HG02642 (cell line): ENCODE data around the gene HBP1.
A peak's percentile ranks its signal among the peaks of the same experiment; 100 is the strongest.
"Not testable (repeated sequence)": the region's sequence is repeated elsewhere in the genome, so short reads cannot be mapped to it uniquely, and the experiment has no call there.

Experiments used
- ATAC-seq: cut with Tn5 transposase; IDR thresholded peaks from one replicate; pipeline ENCODE4 v1.9.1; 2021; ENCODE audit warnings: mild to moderate bottlenecking; ENCODE audit not compliant: unreplicated experiment, poor library complexity

HBP1 gene, protein sequence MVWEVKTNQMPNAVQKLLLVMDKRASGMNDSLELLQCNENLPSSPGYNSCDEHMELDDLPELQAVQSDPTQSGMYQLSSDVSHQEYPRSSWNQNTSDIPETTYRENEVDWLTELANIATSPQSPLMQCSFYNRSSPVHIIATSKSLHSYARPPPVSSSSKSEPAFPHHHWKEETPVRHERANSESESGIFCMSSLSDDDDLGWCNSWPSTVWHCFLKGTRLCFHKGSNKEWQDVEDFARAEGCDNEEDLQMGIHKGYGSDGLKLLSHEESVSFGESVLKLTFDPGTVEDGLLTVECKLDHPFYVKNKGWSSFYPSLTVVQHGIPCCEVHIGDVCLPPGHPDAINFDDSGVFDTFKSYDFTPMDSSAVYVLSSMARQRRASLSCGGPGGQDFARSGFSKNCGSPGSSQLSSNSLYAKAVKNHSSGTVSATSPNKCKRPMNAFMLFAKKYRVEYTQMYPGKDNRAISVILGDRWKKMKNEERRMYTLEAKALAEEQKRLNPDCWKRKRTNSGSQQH

DNA sequence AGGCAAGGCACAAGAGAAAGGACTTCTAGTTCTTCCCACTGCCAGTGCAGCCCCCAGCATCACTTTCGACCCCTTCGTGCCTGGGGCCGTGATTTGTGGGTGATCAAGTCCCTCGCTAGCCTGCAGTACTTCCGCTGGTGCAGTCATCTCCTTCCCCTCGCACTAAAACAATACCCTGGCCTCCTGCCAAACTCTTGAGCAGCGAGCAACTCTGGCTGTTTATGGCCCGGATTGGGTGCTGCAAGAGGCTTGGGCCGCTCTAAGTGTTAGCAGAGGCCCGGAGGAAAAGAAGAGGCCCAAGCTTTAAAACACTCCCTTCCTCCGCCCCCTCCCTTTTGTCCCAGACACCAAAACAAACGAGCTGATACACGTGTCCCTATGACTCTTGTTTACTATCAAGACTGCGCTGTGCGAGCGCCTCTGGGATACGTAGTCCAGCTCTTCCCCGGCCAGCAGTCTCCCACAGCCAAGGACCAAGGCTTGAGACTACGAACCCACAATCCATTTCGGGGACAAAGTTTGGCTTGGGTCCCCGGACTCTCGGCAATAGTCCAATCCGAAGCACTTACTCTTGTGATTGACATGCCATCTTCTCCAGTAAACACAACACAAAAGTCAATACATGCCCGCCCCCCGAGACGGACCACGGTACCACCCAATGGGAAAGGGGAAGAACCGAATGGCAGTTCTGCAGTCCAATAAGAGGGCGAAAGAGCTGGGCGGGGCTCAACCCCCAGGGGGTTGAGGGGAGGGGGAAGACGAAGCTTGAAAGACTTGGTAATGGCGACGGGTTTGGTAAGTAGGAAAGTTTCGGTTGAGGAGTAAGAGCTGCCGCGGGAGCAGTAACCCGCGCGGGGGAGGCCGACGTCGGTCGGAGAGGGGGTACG is at the start of gene HBP1:
TSS of gene HBP1 (plus strand) at position 771 of the 887 bp plus-strand sequence. CDS start 10,891 bp downstream, outside the sequence.
- peak; percentile 90 for ATAC-seq

DNA sequence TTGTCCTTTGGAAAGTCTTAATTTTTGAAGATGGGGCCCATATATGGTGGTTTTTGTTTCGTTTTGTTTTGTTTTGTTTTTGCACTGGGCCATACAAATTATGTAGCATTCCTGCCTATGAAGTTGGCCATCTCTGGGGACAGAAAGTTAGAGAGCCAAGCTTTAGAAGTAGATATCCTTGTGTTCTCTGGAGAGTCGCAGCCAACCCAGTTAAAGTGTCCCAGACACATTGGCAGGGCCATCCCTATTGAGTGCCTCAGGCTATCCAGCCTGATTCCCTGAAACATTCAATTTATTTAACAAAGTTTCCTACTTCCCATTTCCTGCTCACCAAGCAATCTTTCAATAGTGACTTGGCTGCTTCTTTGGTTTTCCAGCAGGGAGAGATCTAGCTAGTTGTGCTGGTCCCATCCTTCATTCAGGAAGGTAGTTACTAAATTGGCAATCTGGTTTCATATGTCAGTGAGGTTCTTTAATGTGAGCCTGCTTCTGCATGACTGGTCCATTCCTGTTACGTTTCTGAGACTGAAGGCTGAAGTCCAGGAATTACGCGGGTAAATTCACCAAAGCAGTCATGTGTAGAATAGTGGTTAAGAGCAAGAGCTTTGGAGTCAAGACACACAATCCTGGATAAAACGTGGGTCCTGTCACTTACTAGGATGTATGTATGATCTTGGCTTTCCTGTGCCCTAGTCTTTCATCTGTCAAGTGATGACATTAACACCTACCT is 49.3 kb upstream of the HBP1 start:
- ATAC-seq: no peak

DNA sequence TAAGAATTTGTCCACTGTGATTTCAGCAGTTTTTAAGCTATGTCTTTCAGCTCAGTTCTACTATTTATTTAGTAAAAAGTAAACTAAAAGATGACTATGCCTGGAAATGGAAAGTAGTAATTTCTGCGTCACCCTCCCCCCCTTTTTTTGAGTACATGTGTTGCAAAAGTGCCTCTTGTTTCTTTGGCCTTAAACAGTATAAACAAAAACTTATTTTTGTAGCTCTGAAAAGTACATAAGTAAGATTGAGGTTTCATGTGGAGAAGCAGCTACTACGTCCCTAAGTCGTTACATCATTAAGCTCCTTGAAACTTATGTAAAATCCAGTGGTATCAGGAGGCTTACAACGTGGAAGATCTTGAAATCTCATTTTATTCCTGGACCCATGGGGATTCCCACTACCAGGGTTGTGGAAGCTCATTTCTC is 46.3 kb upstream of the HBP1 start:
- no peak for ATAC-seq

DNA sequence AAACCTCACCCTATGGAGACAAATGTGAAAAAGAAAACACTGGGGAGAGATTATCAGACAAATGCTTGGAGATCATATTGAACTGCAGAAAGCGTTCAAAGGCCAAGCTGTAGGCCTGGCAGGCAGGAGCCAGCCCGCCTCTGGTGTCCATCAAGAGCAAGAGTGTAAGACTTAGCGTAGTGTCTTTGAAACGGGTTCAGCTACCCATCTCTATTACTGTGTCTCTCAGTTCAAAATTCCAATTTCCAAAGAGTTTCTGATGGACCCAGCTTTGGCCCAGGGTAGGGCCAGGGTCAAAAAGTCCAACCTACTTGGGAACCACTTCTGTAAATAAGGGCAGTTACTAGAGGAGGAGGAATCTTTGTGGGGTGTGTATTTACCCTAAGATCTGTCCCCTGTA is 45.4 kb upstream of the HBP1 start:
- ATAC-seq: no peak

DNA sequence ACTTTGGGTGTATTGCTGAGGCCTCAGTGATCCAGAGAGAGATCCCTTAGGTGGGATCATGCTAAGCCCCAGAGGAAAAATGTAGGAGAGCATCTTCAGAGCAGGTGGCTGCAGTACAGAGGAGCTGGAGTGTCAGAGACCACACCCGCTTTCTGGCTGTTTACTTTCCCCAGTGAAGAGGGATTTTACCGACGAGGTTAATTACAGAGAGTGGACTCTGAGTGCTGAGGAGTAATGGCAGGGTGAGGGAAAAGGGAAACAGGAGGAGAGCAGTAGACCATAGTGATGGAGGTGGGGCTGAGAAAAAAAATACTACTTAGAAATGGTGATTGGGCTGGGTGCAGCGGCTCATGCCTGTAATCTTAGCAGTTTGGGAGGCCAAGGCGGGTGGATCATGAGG is 43.3 kb upstream of the HBP1 start:
- ATAC-seq: no peak

DNA sequence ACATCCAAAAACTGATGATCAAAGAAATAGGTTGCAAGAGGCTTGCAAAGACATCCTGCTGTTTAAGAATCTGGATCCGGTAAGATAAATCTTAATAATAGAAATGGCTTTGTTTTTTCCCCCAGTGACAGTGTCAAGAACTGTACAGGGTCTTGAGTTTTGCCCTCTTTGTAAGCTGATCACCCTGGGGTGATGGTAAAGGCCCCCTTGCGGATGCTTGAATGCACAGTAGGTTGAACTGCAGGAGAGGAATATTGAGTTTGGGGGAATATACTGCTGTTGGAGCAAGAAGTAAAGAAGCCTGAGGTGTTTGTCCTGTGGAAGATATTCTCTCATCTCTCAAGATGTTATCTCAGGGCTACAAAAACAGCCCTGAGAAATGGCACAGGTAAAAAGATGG is 40.6 kb upstream of the HBP1 start:
- ATAC-seq: no peak

DNA sequence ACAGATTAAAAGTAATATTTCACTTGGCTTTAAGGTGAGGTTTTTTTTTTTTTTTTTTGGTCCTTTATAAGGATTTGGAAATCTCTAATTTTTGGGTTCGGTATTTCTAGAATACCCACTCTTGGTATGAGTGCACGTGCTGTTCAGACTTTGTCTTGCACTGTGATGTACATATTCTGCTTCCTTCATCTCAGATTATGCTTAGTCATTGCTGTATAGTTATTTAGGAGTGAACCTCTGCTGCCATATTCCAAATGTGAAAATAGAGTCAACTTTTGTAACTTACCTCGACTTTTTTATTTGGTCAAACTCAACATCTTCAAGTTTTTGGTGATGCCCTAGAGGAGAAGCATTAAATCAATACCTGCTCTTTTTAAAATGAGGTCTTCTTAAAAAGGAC is 40.1 kb upstream of the HBP1 start:
- ATAC-seq: no peak

DNA sequence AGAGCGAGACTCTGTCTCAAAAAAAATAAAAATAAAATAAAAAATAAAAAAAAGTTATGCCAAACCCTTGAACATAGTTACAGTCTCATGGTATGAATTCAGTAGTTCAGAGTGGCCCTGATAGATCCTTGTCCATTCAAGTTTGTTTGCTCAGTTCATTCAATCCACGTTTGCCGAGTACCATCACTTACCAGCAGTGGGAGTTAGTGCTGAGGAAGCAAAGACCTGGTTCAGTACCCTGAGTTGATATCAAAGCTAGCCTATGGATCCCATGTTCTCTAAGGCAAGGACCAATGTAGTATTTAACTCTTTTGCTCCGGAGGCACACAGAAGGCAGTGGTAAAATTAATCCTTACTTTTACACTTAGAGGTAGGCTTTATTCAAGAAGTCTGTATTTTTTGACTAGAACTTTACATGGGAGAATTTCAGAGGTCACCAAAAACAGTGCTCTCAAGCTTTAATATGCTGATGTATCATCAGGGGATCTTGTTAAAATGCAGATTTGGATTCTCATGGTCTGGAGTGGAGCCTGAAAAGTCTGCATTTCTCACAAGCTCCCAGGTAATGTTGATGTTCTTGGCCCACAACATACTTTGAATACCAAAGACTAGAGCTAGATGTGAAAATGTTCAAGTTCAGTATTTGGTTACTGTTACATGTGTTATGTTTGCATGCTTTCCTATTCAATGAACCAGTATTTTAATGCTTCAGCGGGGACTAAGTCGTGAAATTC is 38.1 kb upstream of the HBP1 start:
- no peak for ATAC-seq

DNA sequence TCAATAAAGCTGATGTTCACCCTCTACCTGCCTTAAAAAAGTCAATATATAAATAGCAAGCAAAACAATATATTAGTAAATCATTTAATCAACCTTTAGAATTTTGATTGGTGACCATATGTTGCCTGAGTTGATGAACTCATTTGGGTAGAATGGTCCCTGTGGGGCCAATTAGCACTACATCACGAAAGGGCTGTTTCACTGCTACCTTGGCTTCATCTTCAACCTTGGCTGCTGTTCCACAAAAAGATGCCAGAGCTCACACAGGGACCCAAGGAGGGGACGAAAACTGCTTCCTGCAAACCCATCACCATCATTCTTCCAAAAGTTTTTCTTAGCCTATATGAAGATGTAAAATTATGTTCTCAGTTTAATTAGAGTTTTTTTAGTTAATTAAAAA is 35.4 kb upstream of the HBP1 start:
- no peak for ATAC-seq

DNA sequence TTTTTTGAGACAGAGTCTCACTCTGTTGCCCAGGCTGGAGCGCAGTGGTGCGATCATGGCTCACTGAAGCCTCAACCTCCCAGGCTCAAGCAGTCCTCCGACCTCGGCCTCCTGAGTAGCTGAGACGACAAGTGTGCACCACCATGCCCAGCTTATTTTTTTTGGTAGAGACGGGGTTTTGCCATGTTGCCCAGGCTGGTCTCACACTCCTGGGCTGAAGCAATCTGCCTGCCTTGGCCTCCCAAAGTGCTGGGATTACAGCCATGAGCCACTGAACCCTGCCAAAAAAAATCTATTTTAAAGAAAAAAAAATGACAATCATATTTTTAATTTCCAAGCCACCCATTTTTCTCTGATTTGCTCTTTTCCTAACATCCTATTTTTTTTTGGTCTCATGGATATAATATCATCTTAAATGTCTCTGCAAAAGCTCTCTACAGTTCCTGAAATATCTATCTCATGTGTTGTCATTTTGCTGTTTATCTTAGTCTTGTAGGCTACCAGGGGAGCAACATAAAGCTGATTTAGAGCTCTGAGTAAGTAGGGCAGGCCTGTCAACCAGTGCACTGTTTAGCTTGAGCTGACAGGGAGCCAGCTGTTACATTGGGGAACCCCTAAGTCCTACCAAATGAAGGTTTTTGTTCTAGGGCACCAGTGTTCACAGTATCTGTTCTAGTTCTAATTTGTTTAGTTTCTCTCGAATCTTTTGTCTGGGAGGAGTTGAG is 29.9 kb upstream of the HBP1 start:
- no peak for ATAC-seq

DNA sequence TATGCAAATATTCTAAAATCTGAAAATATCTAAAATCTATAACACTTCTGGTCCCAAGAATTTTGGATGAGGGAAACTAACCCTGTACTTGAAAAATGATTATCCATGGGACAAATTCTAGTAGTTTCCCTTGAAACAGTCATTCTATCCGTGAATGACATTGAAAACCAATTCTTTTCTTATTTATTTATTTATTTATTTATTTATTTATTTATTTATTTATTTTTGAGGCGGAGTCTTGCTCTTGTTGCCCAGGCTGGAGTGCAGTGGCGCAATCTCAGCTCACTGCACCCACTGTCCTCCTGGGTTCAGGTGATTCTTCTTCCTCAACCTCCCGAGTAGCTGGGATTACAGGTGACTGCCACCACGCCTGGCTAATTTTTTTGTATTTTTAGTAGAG is 24.9 kb upstream of the HBP1 start:
- ATAC-seq: not testable (repeated sequence)

DNA sequence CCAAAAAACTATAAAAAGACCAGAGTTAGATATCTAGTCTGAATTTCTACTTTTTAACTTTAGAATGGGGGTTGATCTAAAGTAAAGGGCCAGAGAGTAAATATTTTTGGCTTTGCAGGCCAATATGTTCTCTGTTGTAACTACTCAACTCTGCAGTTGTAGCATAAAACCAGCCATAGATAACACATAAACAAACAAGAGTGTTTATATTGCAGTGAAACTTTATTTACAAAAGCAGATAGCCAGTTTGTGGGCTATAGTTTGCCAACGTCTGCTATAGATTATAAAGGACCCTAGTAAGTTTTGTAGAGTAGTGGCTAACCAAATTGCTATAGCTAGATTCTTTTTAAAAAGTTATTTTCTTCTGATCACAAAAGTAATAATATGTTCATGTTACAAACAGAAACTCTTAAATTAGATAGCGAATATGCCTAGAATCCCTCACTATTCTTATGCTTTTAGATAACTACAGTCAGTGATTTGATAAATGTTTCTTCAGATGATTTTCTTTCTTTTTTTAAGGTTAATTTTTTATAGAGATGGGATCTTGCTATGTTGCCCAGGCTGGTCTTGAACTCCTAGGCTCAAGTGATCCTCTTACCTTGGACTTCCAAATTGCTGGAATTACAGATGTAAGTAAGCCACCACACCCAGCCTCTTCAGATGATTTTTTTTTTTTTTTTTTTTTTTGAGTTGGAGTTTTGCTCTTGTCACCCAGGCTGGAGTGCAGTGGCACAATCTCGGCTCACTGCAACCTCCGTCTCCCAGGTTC is 23.6 kb upstream of the HBP1 start:
- no peak for ATAC-seq

DNA sequence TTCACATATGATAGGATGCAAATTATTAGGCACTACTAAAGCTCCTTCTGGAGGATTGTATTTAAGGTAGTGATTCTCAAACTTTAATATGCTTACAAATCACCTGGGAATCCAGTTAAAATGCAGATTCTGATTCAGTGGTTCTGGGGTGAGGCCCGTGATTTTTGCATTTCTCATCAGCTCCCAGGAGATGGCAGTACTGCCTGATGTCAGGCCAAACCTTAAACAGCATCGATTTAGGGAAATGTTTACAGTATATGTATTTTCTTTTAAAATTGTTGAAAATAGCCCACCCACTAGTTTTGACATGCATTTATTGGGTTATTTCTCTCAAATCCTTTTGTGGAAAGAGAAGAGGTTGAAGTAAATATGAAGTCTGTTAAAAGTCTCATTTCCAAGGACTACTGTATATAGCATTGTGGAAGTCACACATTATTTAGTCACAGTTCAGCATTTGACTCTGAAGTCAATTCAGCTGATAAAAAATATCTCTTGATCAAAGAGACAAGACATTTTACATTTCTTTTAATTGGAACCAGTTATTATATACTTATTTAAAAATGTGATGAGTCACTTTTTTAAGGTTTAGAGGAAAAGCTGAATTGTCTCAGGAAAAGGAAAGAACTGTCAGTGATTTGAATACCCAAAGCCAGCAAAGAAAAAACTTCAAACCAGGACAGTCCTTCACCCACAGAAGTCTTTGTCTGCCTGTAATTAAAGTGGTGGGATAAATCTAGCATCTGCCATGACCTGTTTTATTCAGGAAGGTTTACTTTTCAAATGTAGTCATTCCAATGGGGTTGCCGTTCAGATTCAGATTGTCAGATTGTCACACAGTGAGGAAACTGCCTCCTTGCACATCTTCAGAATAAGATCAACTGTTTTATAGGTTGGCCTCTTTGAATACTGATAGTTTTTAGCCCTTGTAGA is 21.1 kb upstream of the HBP1 start:
- ATAC-seq: no peak

DNA sequence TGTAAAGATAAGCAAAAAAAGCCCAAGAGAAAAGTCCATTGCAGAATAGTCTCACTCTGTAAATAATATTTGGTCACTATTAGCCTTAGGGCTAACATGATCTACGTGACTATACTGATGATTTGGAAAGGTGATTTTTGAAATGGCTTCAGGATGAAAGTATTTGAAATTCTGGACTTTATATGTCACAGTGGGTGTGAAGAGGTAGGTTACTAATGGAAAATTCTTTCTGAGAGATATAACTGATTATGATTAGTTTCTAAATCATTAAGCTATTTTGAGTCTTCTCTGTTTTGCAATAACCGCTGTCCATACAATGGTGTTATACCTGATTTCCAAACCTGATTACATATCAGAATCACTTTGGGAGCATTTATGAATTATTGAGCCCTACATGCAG is 20.1 kb upstream of the HBP1 start:
- no peak for ATAC-seq

DNA sequence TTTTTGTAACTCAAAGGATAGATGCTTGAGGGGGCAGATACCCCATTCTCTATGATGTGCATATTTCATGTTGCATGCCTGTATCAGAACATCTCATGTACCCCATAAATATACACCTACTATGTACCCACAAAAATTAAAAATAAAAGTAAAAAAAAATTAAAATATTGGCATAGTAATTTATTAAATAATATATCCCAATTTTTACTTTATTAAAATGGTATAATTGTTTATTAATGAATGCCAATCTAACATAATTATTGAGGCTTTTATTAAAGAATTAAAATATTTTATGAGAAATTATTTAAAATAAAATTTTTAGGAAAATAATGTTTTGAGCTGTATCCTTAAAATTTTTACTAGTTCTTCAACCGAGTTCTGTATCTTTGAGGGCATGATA is 18.9 kb upstream of the HBP1 start:
- ATAC-seq: no peak

DNA sequence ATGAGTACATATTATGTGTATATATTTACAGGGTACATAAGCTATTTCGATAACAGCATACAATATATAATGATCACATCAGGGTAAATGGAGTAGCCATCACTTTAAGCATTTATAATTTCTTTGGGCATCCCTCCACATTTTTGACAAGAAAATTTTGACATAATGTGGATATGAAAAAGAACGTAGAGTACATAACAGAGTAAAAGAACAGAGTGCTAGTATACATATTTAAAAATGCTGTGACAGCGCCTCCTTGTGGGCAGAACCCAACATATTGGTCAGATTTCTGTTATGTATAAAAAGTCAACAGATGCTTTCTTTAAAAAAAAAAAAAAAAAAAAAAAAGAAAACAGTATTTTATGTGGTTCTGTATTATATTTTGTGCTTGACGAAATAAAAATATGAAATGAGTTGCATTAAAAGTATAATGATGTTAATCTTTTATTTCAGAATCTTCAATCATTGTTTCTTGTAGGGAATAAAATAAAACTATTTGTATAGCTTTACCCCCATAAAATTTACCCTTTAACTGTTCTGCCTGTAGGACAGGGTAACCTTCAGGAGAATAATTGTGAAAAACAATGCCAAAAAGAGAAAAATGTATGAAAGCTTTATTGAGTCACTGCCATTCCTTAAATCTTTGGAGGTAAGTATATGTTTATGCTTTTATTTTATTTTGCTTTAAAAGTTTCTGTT is 18.3 kb upstream of the HBP1 start:
- no peak for ATAC-seq

DNA sequence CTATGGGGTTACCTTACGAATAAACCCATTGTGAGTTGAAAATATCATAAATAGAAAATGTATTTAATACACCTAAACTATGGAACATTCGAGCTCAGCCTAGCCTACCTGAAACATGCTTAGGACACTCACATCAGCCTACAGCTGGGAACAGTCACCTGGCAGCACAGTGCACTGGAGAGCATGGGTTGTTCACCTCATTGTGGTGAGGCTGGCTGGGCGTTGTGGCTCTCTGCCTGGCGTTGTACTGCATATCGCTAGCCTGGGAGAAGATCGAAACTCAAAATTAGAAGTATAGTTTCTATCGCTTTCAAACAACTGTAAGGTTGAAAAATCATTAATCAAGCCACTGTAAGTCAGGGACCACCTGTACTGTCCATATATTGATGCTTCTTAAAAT is 17.3 kb upstream of the HBP1 start:
- no peak for ATAC-seq
